Endothelial cell (in vitro differentiated cells): ENCODE measurements around the gene KCNQ2. TPM values are rescaled to one million over a fixed set of nuclear protein-coding genes. Genes with fewer than 3 reads are reported as not detected.

Source experiments
- DNase-seq: peaks from one replicate; pipeline ENCODE4 v3.0.0; 2021; ENCODE audit warnings: low spot score
- H3K27ac Mint-ChIP-seq: one replicate; pipeline ENCODE4 v1.8.0; 2021; ENCODE audit warnings: mixed read lengths, inconsistent platforms; ENCODE audit not compliant: unreplicated experiment
- H3K27me3 Mint-ChIP-seq: one replicate; pipeline ENCODE4 v1.8.0; 2021; ENCODE audit warnings: mild to moderate bottlenecking, moderate library complexity, mixed read lengths, inconsistent platforms; ENCODE audit not compliant: unreplicated experiment
- H3K36me3 Mint-ChIP-seq: one replicate; pipeline ENCODE4 v1.8.0; 2021; ENCODE audit warnings: mild to moderate bottlenecking, low read depth, mixed read lengths, inconsistent platforms; ENCODE audit not compliant: unreplicated experiment
- H3K4me1 Mint-ChIP-seq: one replicate; pipeline ENCODE4 v1.8.0; 2021; ENCODE audit warnings: mild to moderate bottlenecking, mixed read lengths, inconsistent platforms; ENCODE audit not compliant: unreplicated experiment
- H3K4me3 Mint-ChIP-seq: one replicate; pipeline ENCODE4 v1.8.0; 2021; ENCODE audit warnings: mild to moderate bottlenecking, mixed read lengths, inconsistent platforms; ENCODE audit not compliant: unreplicated experiment
- H3K9me3 Mint-ChIP-seq: one replicate; pipeline ENCODE4 v1.8.0; 2021; ENCODE audit warnings: mixed read lengths, inconsistent platforms; ENCODE audit not compliant: unreplicated experiment
- total RNA-seq: library from RNA; stranded (reverse); fragmentation: NEBNext Ultra II Directional; extraction: Animal tissue kit (Norgen Biotek cat#: 25700); gene quantifications from one replicate; pipeline ENCODE4 v1.2.1, GENCODE V29; 2021; ENCODE audit not compliant: unreplicated experiment
- TF ChIP-seq, protein P1 (sequence below): fragments of 200-600 bp; sonication (generic); IDR thresholded peaks from one replicate; pipeline ENCODE4 v1.5.0; 2021; ENCODE audit warnings: antibody characterized with exemption; ENCODE audit not compliant: unreplicated experiment

The KCNQ2 gene
- total RNA-seq, 1 donor from 2014 or later, result 3.2 TPM

- TF ChIP-seq, protein P1, sequence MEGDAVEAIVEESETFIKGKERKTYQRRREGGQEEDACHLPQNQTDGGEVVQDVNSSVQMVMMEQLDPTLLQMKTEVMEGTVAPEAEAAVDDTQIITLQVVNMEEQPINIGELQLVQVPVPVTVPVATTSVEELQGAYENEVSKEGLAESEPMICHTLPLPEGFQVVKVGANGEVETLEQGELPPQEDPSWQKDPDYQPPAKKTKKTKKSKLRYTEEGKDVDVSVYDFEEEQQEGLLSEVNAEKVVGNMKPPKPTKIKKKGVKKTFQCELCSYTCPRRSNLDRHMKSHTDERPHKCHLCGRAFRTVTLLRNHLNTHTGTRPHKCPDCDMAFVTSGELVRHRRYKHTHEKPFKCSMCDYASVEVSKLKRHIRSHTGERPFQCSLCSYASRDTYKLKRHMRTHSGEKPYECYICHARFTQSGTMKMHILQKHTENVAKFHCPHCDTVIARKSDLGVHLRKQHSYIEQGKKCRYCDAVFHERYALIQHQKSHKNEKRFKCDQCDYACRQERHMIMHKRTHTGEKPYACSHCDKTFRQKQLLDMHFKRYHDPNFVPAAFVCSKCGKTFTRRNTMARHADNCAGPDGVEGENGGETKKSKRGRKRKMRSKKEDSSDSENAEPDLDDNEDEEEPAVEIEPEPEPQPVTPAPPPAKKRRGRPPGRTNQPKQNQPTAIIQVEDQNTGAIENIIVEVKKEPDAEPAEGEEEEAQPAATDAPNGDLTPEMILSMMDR, result no peak
- no peaks in the 10 kb centered on the region for H3K9me3 Mint-ChIP-seq
- no peaks in the 10 kb centered on the region for H3K4me1 Mint-ChIP-seq
- H3K36me3 Mint-ChIP-seq, result peaks cover 3% of the 10 kb centered on the region
- no peak for DNase-seq
- H3K27ac Mint-ChIP-seq, result peak overlapping the region; percentile 30
- no peaks in the 10 kb centered on the region for H3K27me3 Mint-ChIP-seq
- H3K4me3 Mint-ChIP-seq, result no peak overlapping the region
Measured at GRCh38 chr20:63448031-63448430, 24.4 kb downstream of the KCNQ2 start.

- H3K4me3 Mint-ChIP-seq, result peak overlapping the region; percentile 4
Measured at GRCh38 chr20:63447320-63447719, 25.1 kb downstream of the KCNQ2 start.

DNA sequence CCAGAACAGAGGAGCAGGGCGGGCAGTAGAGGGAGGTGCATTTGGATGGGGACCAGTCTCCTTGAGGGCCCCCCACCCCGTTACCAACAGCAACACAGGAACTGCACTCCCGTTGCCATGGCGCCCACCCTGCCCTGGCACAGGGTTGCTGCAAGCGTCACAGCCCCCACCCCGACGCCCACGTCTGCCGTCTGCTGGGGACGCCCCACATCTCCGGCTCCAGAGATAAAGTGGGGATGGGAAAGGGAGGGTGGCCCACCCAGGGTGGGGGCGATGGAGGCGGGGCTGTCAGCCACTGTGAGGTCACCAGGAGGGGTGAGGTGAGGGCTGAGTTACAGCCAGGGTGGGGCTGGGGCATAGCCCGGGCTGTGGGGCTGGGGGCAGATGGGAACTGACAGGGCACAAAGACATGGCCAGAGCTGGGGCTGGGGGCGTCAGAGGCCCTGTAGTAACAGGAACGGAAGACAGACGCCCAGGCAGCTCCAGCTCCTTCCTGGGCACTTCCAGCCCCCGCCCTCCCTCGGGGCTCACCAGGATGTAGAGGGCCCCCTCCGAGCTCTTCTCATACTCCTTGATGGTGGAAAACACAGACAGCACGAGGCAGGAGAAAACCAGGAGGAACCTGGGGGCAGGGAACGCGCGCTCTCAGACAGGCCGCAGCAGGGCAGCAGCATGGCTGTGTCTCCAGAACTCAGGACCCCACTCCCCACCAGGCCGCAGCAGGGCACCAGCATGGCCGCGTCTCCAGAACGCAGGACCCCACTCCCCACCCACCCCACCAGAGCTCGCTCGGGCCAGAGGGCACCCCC, 26.0 kb downstream of the KCNQ2 start:
- Mint-ChIP-seq H3K27ac (no peak overlapping the region), H3K4me3 (no peak overlapping the region), H3K36me3 (peaks cover 7% of the 10 kb centered on the region), H3K27me3 (no peaks in the 10 kb centered on the region), H3K4me1 (no peaks in the 10 kb centered on the region), H3K9me3 (no peaks in the 10 kb centered on the region)
- no peak for DNase-seq
- TF ChIP-seq, protein P1, result no peak

More at GRCh38 chr20:63447320-63447719, 25.1 kb downstream of the KCNQ2 start:
- Mint-ChIP-seq H3K4me1 (no peaks in the 10 kb centered on the region), H3K36me3 (peaks cover 7% of the 10 kb centered on the region), H3K9me3 (no peaks in the 10 kb centered on the region), H3K27me3 (no peaks in the 10 kb centered on the region), H3K27ac (no peak overlapping the region)
- TF ChIP-seq, protein P1, result no peak
- no peak for DNase-seq

- Mint-ChIP-seq H3K36me3 (peaks cover 7% of the 10 kb centered on the region), H3K4me3 (no peak overlapping the region), H3K27ac (no peak overlapping the region), H3K27me3 (no peaks in the 10 kb centered on the region), H3K4me1 (no peaks in the 10 kb centered on the region), H3K9me3 (no peaks in the 10 kb centered on the region)
- TF ChIP-seq, protein P1, result no peak
- DNase-seq, result no peak
Measured at GRCh38 chr20:63445075-63445734, 27.2 kb downstream of the KCNQ2 start.

DNA sequence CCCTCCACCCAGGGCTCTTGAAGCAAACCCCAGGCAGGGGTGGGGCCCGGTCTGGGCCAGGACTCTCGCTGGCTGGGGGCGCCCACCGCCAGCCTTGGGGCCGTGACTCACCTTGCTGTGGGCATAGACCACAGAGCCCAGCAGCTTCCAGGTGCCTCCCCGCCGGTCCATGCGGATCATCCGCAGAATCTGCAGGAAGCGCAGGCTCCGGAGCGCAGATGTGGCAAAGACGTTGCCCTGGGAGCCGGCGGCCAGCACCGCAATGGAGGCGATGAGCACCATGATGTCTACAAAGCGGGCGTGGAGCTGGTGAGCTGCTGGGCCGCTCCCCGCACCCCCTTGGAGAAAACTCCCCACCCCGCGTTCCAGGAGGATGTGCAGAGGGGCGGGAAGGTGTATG, 27.9 kb downstream of the KCNQ2 start:
- no peaks in the 10 kb centered on the region for H3K4me1 Mint-ChIP-seq
- no peaks in the 10 kb centered on the region for H3K27me3 Mint-ChIP-seq
- H3K4me3 Mint-ChIP-seq, result no peak overlapping the region
- DNase-seq, result no peak
- peaks cover 7% of the 10 kb centered on the region for H3K36me3 Mint-ChIP-seq
- TF ChIP-seq, protein P1, result no peak
- no peak overlapping the region for H3K27ac Mint-ChIP-seq
- no peaks in the 10 kb centered on the region for H3K9me3 Mint-ChIP-seq
